ENCODE data around the gene KCNN3. TPM values are rescaled to one million over a fixed set of nuclear protein-coding genes. Genes with fewer than 3 reads are reported as not detected.

The KCNN3 gene
- total RNA-seq, 1 experiment from 2014 or later: 0.26 TPM

GRCh38 chr1:154881820-154882535 is 11.9 kb upstream of the KCNN3 start:
- H3K9me2 ChIP-seq (replicated peaks; ENCODE audit: low read length): no peaks in the 10 kb centered on the region
- H3K9ac ChIP-seq (ENCODE audit: low read length): no peak overlapping the region
- ChIA-PET POLR2A (ENCODE audit: unreplicated experiment) (no interaction called here), CTCF (interaction anchor here (0.6 kb wide), 1 partner anchor 149 kb away, joined by 5 read pairs; no protein-coding TSS in a partner anchor)
- H3K79me2 ChIP-seq (ENCODE audit: low read length): no peaks in the 10 kb centered on the region
- TF ChIP-seq CTCF (conservative IDR thresholded peaks at IDR 0.05; ENCODE audit: low read depth, low read length): no peak
- no peak for TF ChIP-seq EZH2phosphoT487 (IDR thresholded peaks at IDR 0.05; ENCODE audit: borderline replicate concordance, low read length)
- no peak for TF ChIP-seq EZH2 (IDR thresholded peaks at IDR 0.05; ENCODE audit: low read length, unreplicated experiment)
- no peaks in the 10 kb centered on the region for H3F3A ChIP-seq (ENCODE audit: low read length, unreplicated experiment)
- H3K4me1 ChIP-seq (ENCODE audit: insufficient read depth, low read length): peaks cover 9% of the 10 kb centered on the region
- DNase-seq (no peak), ATAC-seq (no peak)
- no peaks in the 10 kb centered on the region for H3K27me3 ChIP-seq (ENCODE audit: low read length)
- H4K20me1 ChIP-seq (ENCODE audit: low read length): no peaks in the 10 kb centered on the region
- no peak overlapping the region for H3K27ac ChIP-seq (ENCODE audit: low read length)
- no peak overlapping the region for H3K4me2 ChIP-seq (ENCODE audit: low read length)
- H3K9me3 ChIP-seq (ENCODE audit: low read length): no peaks in the 10 kb centered on the region
- intact Hi-C loops (cut with micrococcal nuclease): no loop called here
- no peak overlapping the region for H2AFZ ChIP-seq (ENCODE audit: low read length)
- H3K4me3 ChIP-seq (ENCODE audit: low read length): no peak overlapping the region
- no peaks in the 10 kb centered on the region for H3K36me3 ChIP-seq (ENCODE audit: low read depth, low read length)
- BruUV-seq (replicated peaks): no TSS peak

- intact Hi-C loops (cut with micrococcal nuclease): no loop called here
- Histone ChIP-seq H3K27me3 (ENCODE audit: low read length) (no peaks in the 10 kb centered on the region), H3K4me3 (ENCODE audit: low read length) (no peak overlapping the region), H3K79me2 (ENCODE audit: low read length) (no peaks in the 10 kb centered on the region), H3K9ac (ENCODE audit: low read length) (no peak overlapping the region), H4K20me1 (ENCODE audit: low read length) (no peaks in the 10 kb centered on the region), H3K4me1 (ENCODE audit: insufficient read depth, low read length) (peaks cover 9% of the 10 kb centered on the region), H3K9me3 (ENCODE audit: low read length) (no peaks in the 10 kb centered on the region), H3K4me2 (ENCODE audit: low read length) (no peak overlapping the region), H2AFZ (ENCODE audit: low read length) (no peak overlapping the region), H3F3A (ENCODE audit: low read length, unreplicated experiment) (no peaks in the 10 kb centered on the region), H3K27ac (ENCODE audit: low read length) (no peak overlapping the region), H3K36me3 (ENCODE audit: low read depth, low read length) (no peaks in the 10 kb centered on the region), H3K9me2 (replicated peaks; ENCODE audit: low read length) (no peaks in the 10 kb centered on the region)
- TF ChIP-seq EZH2 (IDR thresholded peaks at IDR 0.05; ENCODE audit: low read length, unreplicated experiment) (no peak), CTCF (conservative IDR thresholded peaks at IDR 0.05; ENCODE audit: low read depth, low read length) (no peak)
- ATAC-seq (no peak), DNase-seq (no peak)
- BruUV-seq (replicated peaks): no TSS peak
- POLR2A ChIA-PET (ENCODE audit: unreplicated experiment): no interaction called here
- CTCF ChIA-PET: no interaction called here
Observed at GRCh38 chr1:154880671-154881070, 10.6 kb upstream of the KCNN3 start.

GRCh38 chr1:154879038-154879421 is 8.9 kb upstream of the KCNN3 start:
- Histone ChIP-seq H4K20me1 (ENCODE audit: low read length) (no peaks in the 10 kb centered on the region), H3K4me2 (ENCODE audit: low read length) (no peak overlapping the region), H3K4me1 (ENCODE audit: insufficient read depth, low read length) (peaks cover 9% of the 10 kb centered on the region), H3K36me3 (ENCODE audit: low read depth, low read length) (no peaks in the 10 kb centered on the region), H3K9me2 (replicated peaks; ENCODE audit: low read length) (no peaks in the 10 kb centered on the region), H3K27me3 (ENCODE audit: low read length) (no peaks in the 10 kb centered on the region), H3K27ac (ENCODE audit: low read length) (no peak overlapping the region), H3K79me2 (ENCODE audit: low read length) (no peaks in the 10 kb centered on the region), H3K4me3 (ENCODE audit: low read length) (no peak overlapping the region), H3K9me3 (ENCODE audit: low read length) (no peaks in the 10 kb centered on the region), H3F3A (ENCODE audit: low read length, unreplicated experiment) (no peaks in the 10 kb centered on the region), H3K9ac (ENCODE audit: low read length) (no peak overlapping the region), H2AFZ (ENCODE audit: low read length) (no peak overlapping the region)
- DNase-seq (no peak), ATAC-seq (no peak)
- CTCF ChIA-PET: interaction anchor here (0.5 to 1.1 kb wide), 12 partner anchors 12 to 399 kb away, joined by 3 to 13 read pairs (median 4); no protein-coding TSS in a partner anchor
- POLR2A ChIA-PET (ENCODE audit: unreplicated experiment): no interaction called here
- intact Hi-C loops (cut with micrococcal nuclease): loop anchor here (5.0 kb wide), 1 partner anchor 58 kb away; the partner anchor contains the start of gene PMVK
- no peak for TF ChIP-seq EZH2 (IDR thresholded peaks at IDR 0.05; ENCODE audit: low read length, unreplicated experiment)
- TF ChIP-seq EZH2phosphoT487 (IDR thresholded peaks at IDR 0.05; ENCODE audit: borderline replicate concordance, low read length): no peak
- no peak for TF ChIP-seq CTCF (conservative IDR thresholded peaks at IDR 0.05; ENCODE audit: low read depth, low read length)
- BruUV-seq (replicated peaks): no TSS peak
